Trophoblast cell (in vitro differentiated cells and primary cell): Measurements from ENCODE around the gene RNF166.

Source experiments
- DNase-seq, 2 donors: peaks; one replicate each; pipeline ENCODE4 v3.0.0-alpha.2; 2016
- H2AFZ ChIP-seq: 2 replicates; pipeline ENCODE4 v1.6.1; 2013; ENCODE audit warnings: low read length, moderate library complexity, mild to moderate bottlenecking; ENCODE audit not compliant: insufficient read depth, poor library complexity
- H2AK5ac ChIP-seq: 2 replicates; pipeline ENCODE4 v1.6.1; 2013; ENCODE audit warnings: mild to moderate bottlenecking, low read length
- H2BK120ac ChIP-seq: 2 replicates; pipeline ENCODE4 v1.6.1; 2013; ENCODE audit warnings: low read length, mild to moderate bottlenecking, moderate library complexity; ENCODE audit not compliant: insufficient read depth, poor library complexity
- H2BK12ac ChIP-seq: 2 replicates; pipeline ENCODE4 v1.6.1; 2013; ENCODE audit warnings: mild to moderate bottlenecking, low read length, moderate library complexity
- H2BK5ac ChIP-seq: 2 replicates; pipeline ENCODE4 v1.6.1; 2013; ENCODE audit warnings: low read length, low read depth, moderate library complexity, mild to moderate bottlenecking; ENCODE audit not compliant: poor library complexity
- H3K14ac ChIP-seq: 2 replicates; pipeline ENCODE4 v1.6.1; 2013; ENCODE audit warnings: mild to moderate bottlenecking, low read length
- H3K18ac ChIP-seq: 2 replicates; pipeline ENCODE4 v1.6.1; 2013; ENCODE audit warnings: mild to moderate bottlenecking, low read length
- H3K23ac ChIP-seq: 2 replicates; pipeline ENCODE4 v1.6.1; 2013; ENCODE audit warnings: low read length
- H3K27ac ChIP-seq: 2 replicates; pipeline ENCODE4 v1.5.1; 2013; ENCODE audit warnings: low read depth, mild to moderate bottlenecking, inconsistent platforms, low read length, moderate library complexity
- H3K27me3 ChIP-seq: 2 replicates; pipeline ENCODE4 v1.6.1; 2013; ENCODE audit warnings: inconsistent platforms, mild to moderate bottlenecking, low read length, moderate library complexity; ENCODE audit not compliant: insufficient read depth
- H3K36me3 ChIP-seq, 2 experiments: 1 replicate in 1 of 2; 2 replicates in 1 of 2; pipeline ENCODE4 v1.6.1; 2013; ENCODE audit warnings: low read length in 2 of 2, mild to moderate bottlenecking in 2 of 2, moderate library complexity in 1 of 2; ENCODE audit not compliant: insufficient read depth in 2 of 2, control insufficient read depth in 1 of 2
- H3K4ac ChIP-seq: 2 replicates; pipeline ENCODE4 v1.6.1; 2013; ENCODE audit warnings: low read depth, mild to moderate bottlenecking, low read length, moderate library complexity
- H3K4me1 ChIP-seq, 2 experiments: 1 replicate in 1 of 2; 2 replicates in 1 of 2; pipeline ENCODE4 v1.6.1; 2013; ENCODE audit warnings: low read length in 2 of 2, mild to moderate bottlenecking in 2 of 2, moderate library complexity in 1 of 2; ENCODE audit not compliant: insufficient read depth in 2 of 2, control insufficient read depth in 1 of 2
- H3K4me2 ChIP-seq: 2 replicates; pipeline ENCODE4 v1.6.1; 2013; ENCODE audit warnings: inconsistent platforms, mild to moderate bottlenecking, low read length, moderate library complexity
- H3K4me3 ChIP-seq: 2 replicates; pipeline ENCODE4 v1.5.1; 2013; ENCODE audit warnings: mild to moderate bottlenecking, low read depth, low read length, inconsistent platforms
- H3K79me1 ChIP-seq: one replicate; pipeline ENCODE4 v1.6.1; 2013; ENCODE audit warnings: low read length
- H3K79me2 ChIP-seq: 2 replicates; pipeline ENCODE4 v1.6.1; 2013; ENCODE audit warnings: low read length, mild to moderate bottlenecking; ENCODE audit not compliant: control insufficient read depth, insufficient read depth, poor library complexity
- H3K9ac ChIP-seq: 2 replicates; pipeline ENCODE4 v1.6.1; 2013; ENCODE audit warnings: mild to moderate bottlenecking, low read length
- H3K9me3 ChIP-seq: 2 replicates; pipeline ENCODE4 v1.6.1; 2013; ENCODE audit warnings: low read depth, mild to moderate bottlenecking, control low read depth, inconsistent platforms, low read length; ENCODE audit not compliant: insufficient read depth
- H4K12ac ChIP-seq: 2 replicates; pipeline ENCODE4 v1.6.1; 2013; ENCODE audit warnings: low read depth, mild to moderate bottlenecking, low read length, moderate library complexity
- H4K8ac ChIP-seq: 2 replicates; pipeline ENCODE4 v1.6.1; 2013; ENCODE audit warnings: low read depth, mild to moderate bottlenecking, low read length, moderate library complexity
- H4K91ac ChIP-seq: one replicate; pipeline ENCODE4 v1.6.1; 2013; ENCODE audit warnings: low read depth, mild to moderate bottlenecking, low read length, moderate library complexity
- WGBS: extraction: QIAGEN DNeasy Blood & Tissue Kit; methylation state at CpG from one replicate; pipeline ENCODE4 v1.1.7; 2013; ENCODE audit warnings: missing lambda C conversion rate; ENCODE audit not compliant: insufficient read length, insufficient coverage; ENCODE audit errors: extremely low coverage; 5-methylcytosine and 5-hydroxymethylcytosine counted together

RNF166 gene

DNA sequence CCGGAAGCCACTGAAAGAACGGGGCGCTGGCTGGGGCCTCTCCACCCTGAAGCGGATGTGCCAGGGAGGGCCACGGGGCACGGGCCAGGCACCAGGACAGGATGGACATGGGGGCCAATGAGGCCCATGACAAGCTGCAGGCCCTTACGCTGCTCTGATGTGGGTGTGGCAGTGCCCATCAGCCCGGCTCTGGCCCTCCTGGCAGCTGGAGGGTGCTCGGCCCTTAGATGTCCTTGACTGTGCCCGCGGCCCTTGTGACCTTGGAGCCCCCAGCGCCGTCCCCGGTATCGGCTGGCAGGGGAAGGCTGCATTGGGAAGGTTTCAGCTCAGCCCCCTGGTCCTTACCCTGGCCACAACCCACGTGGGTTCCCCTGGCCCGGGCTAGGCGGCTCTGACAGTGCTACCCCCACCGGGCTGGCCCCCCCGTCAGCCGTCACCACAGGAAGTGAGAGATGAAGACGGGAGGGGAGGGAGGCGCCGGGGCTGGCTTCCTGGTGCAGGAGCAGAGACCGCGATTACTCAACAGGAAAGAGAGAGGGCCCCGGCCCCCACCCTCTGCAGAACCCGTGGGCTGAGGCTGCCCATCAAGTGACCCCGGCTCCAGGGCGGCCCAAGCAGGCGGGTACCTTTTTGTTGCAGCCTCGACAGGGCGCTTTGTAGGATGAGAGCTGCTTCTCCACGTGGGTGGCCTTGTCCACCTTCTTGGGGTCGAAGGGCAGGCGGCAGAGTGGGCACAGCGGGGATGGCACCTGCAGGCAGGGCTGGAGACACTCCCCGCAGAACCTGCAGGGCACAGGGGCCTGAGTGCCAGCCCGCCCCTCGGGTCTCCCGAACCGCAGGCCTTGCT is 5.3 kb downstream of the RNF166 start:
- Histone ChIP-seq H3K9ac (no peak overlapping the region), H2BK120ac (no peak overlapping the region), H4K12ac (no peak overlapping the region), H2BK5ac (no peak overlapping the region), H3K4me1 (peaks cover 0 to 8% of the 10 kb centered on the region in 2 experiments), H3K23ac (no peak overlapping the region), H3K79me2 (no peaks in the 10 kb centered on the region), H3K79me1 (no peaks in the 10 kb centered on the region), H3K18ac (no peak overlapping the region), H3K14ac (no peak overlapping the region), H4K8ac (no peak overlapping the region), H3K4ac (no peak overlapping the region), H3K4me2 (no peak overlapping the region), H4K91ac (no peak overlapping the region), H3K27ac (no peak overlapping the region), H3K4me3 (no peak overlapping the region), H3K9me3 (peaks cover 2% of the 10 kb centered on the region), H3K27me3 (no peaks in the 10 kb centered on the region), H2AFZ (no peak overlapping the region), H2BK12ac (no peak overlapping the region), H3K36me3 (peaks cover 27 to 29% of the 10 kb centered on the region in 2 experiments), H2AK5ac (no peak overlapping the region)
- DNase-seq = peak; percentile 31 to 37
- WGBS = no CpG with 5 or more reads among the region's 42 CpGs

DNA sequence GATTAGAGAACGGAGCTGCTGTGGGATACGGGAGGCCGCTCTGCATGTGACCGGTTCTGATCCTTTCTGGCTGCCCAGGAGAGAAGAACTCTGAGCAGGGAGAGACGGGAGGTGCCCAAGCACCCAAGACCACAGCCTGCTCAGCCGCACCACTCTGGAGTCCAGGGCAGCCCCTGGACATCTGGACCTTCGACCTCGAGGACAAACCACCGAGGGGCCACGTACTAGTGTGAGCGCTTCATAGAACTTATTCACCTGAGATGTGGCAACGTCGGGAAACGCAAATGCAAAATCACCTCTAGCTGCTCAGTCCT is 5.9 kb downstream of the RNF166 start:
- Histone ChIP-seq H4K12ac (no peak overlapping the region), H3K36me3 (peaks cover 27 to 29% of the 10 kb centered on the region in 2 experiments), H3K4me1 (peaks cover 0 to 4% of the 10 kb centered on the region in 2 experiments), H2AFZ (no peak overlapping the region), H3K79me2 (no peaks in the 10 kb centered on the region), H3K27me3 (no peaks in the 10 kb centered on the region), H3K9me3 (peaks cover 2% of the 10 kb centered on the region), H3K18ac (no peak overlapping the region), H3K14ac (no peak overlapping the region), H2AK5ac (no peak overlapping the region), H2BK12ac (no peak overlapping the region), H3K9ac (no peak overlapping the region), H4K8ac (no peak overlapping the region), H3K4me3 (no peak overlapping the region), H2BK120ac (no peak overlapping the region), H2BK5ac (no peak overlapping the region), H3K79me1 (no peaks in the 10 kb centered on the region), H3K23ac (no peak overlapping the region), H3K4me2 (no peak overlapping the region), H3K4ac (no peak overlapping the region), H4K91ac (no peak overlapping the region), H3K27ac (no peak overlapping the region)
- no peak for DNase-seq
- no CpG with 5 or more reads among the region's 14 CpGs for WGBS

DNA sequence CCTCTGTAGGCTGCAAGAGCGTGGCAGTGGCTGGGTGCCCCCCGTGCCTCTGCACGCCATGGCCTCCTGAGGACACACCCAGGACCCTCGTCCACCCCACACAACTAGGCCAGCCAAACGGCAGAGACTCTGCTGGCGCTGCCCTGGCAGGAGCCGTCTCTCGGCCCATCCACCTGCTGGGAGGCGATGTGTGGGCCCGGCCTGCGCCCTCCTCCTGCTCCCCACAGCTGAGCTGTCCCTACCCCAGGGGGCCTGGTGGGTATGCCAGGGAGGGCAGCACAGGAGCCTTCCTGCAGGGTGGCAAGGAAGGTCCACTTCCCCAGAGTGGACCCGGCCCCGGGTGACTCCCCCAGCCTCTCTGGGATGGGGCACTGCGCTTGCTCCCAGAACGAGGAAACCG is 7.0 kb downstream of the RNF166 start:
- no peak overlapping the region for H3K14ac ChIP-seq
- no peak overlapping the region for H4K91ac ChIP-seq
- H3K27ac ChIP-seq = no peak overlapping the region
- no peaks in the 10 kb centered on the region for H3K79me1 ChIP-seq
- no CpG with 5 or more reads among the region's 16 CpGs for WGBS
- no peak overlapping the region for H3K4ac ChIP-seq
- H3K27me3 ChIP-seq = no peaks in the 10 kb centered on the region
- no peak overlapping the region for H3K4me3 ChIP-seq
- peaks cover 2% of the 10 kb centered on the region for H3K9me3 ChIP-seq
- no peak overlapping the region for H3K9ac ChIP-seq
- H3K36me3 ChIP-seq = peaks cover 27 to 29% of the 10 kb centered on the region in 2 experiments
- no peaks in the 10 kb centered on the region for H3K79me2 ChIP-seq
- H2BK120ac ChIP-seq = no peak overlapping the region
- no peak overlapping the region for H2AK5ac ChIP-seq
- H4K12ac ChIP-seq = no peak overlapping the region
- no peak overlapping the region for H4K8ac ChIP-seq
- H3K4me2 ChIP-seq = no peak overlapping the region
- H3K18ac ChIP-seq = no peak overlapping the region
- H2AFZ ChIP-seq = no peak overlapping the region
- H2BK5ac ChIP-seq = no peak overlapping the region
- no peak for DNase-seq
- no peak overlapping the region for H2BK12ac ChIP-seq
- H3K4me1 ChIP-seq = no peaks in the 10 kb centered on the region
- no peak overlapping the region for H3K23ac ChIP-seq

DNA sequence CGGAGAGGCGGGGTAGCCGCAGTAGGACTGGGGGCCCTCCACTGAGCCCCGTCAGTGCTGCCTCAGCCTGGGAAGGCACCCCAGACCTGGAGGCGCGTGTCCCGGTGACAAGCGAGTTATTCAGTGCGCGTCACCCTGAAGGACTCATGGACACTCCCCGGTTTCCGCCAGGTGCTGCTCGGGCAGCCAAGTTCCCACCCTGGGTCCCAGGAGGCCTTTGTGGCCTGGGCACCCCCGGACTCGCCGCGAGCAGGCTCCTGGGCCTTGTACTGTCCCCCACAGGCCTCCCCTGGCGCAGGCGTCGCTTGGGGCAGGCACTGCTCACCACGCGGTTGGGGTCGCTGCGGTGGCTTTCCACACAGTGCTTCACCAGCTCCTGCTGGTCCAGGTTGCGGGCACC is 7.6 kb downstream of the RNF166 start:
- Histone ChIP-seq H3K27ac (no peak overlapping the region), H3K36me3 (peaks cover 27 to 29% of the 10 kb centered on the region in 2 experiments), H3K4me3 (no peak overlapping the region), H2AK5ac (no peak overlapping the region), H3K27me3 (no peaks in the 10 kb centered on the region), H3K4me2 (no peak overlapping the region), H4K8ac (no peak overlapping the region), H2BK5ac (no peak overlapping the region), H2BK120ac (no peak overlapping the region), H3K18ac (no peak overlapping the region), H3K23ac (no peak overlapping the region), H3K14ac (no peak overlapping the region), H3K4me1 (no peaks in the 10 kb centered on the region), H2BK12ac (no peak overlapping the region), H3K79me1 (no peaks in the 10 kb centered on the region), H3K9ac (no peak overlapping the region), H3K4ac (no peak overlapping the region), H2AFZ (no peak overlapping the region), H3K9me3 (peaks cover 2% of the 10 kb centered on the region), H3K79me2 (no peaks in the 10 kb centered on the region), H4K91ac (no peak overlapping the region), H4K12ac (no peak overlapping the region)
- no peak for DNase-seq
- no CpG with 5 or more reads among the region's 25 CpGs for WGBS
